Superior temporal gyrus (tissue), 1 donor: ENCODE data around the gene COA5.
"Not testable (repeated sequence)": the region's sequence is repeated elsewhere in the genome, so short reads cannot be mapped to it uniquely, and the experiment has no call there.

Experiments
- DNase-seq: peaks from one replicate; pipeline ENCODE4 v3.0.0-alpha.2; 2016; ENCODE audit errors: extremely low spot score

Gene COA5

GRCh38 chr2:98606431-98606830, 1.9 kb downstream of the COA5 start:
- DNase-seq: no peak

GRCh38 chr2:98605076-98605475, 3.2 kb downstream of the COA5 start:
- no peak for DNase-seq

- DNase-seq: no peak
Measured at GRCh38 chr2:98604547-98604946, 3.8 kb downstream of the COA5 start.

GRCh38 chr2:98601532-98602132, 6.7 kb downstream of the COA5 start:
- DNase-seq: peak; percentile 33

GRCh38 chr2:98598781-98599428, 9.4 kb downstream of the COA5 start:
- DNase-seq: no peak

GRCh38 chr2:98594665-98595064, 13.6 kb downstream of the COA5 start:
- not testable (repeated sequence) for DNase-seq

- DNase-seq: no peak
Measured at GRCh38 chr2:98592565-98592964, 15.7 kb downstream of the COA5 start.

- no peak for DNase-seq
Measured at GRCh38 chr2:98589489-98589888, 18.8 kb downstream of the COA5 start.

- DNase-seq: no peak
Measured at GRCh38 chr2:98588880-98589431, 19.4 kb downstream of the COA5 start.

- no peak for DNase-seq
Measured at GRCh38 chr2:98586551-98587140, 21.7 kb downstream of the COA5 start.

GRCh38 chr2:98585386-98585785, 22.9 kb downstream of the COA5 start:
- DNase-seq: no peak

- DNase-seq: no peak
Measured at GRCh38 chr2:98583816-98584618, 24.3 kb downstream of the COA5 start.

GRCh38 chr2:98583276-98583675, 25.0 kb downstream of the COA5 start:
- no peak for DNase-seq

- no peak for DNase-seq
Measured at GRCh38 chr2:98582523-98582922, 25.8 kb downstream of the COA5 start.

- DNase-seq: no peak
Measured at GRCh38 chr2:98580656-98581284, 27.5 kb downstream of the COA5 start.

GRCh38 chr2:98579926-98580325, 28.4 kb downstream of the COA5 start:
- DNase-seq: no peak

GRCh38 chr2:98578231-98578630, 30.1 kb downstream of the COA5 start:
- DNase-seq: no peak

- DNase-seq: no peak
Measured at GRCh38 chr2:98577313-98577712, 31.0 kb downstream of the COA5 start.

GRCh38 chr2:98576666-98577312, 31.5 kb downstream of the COA5 start:
- DNase-seq: no peak

GRCh38 chr2:98573426-98573825, 34.9 kb downstream of the COA5 start:
- no peak for DNase-seq

GRCh38 chr2:98572676-98573075, 35.6 kb downstream of the COA5 start:
- DNase-seq: peak; percentile 18
